Kidney (tissue), 14 donors: Measurements from ENCODE around the gene OR5A2. TPM values are rescaled to one million over a fixed set of nuclear protein-coding genes. Genes with fewer than 3 reads are reported as not detected.

Experiments
- DNase-seq, 5 donors: peaks; one replicate each; pipeline ENCODE4 v3.0.0-alpha.2; 2013 to 2020
- FAIRE-seq: peaks from 2 replicates; lab custom pipeline; 2012; peaks lifted over from hg19 to GRCh38; lab: Jason Lieb, UNC
- H3K27ac ChIP-seq, 2 donors: one replicate each; pipeline ENCODE4 v1.7.0; 2013; ENCODE audit warnings: low read depth in 2 of 2, low read length in 2 of 2, inconsistent platforms in 1 of 2
- H3K27me3 ChIP-seq: one replicate; pipeline ENCODE4 v1.7.1; 2013; ENCODE audit warnings: low read length, inconsistent platforms; ENCODE audit not compliant: control insufficient read depth, insufficient read depth
- H3K36me3 ChIP-seq, 3 donors: one replicate each; pipeline versions ENCODE4 v1.7.0 to v1.7.1; 2013; ENCODE audit warnings: low read length in 3 of 3, control low read depth in 1 of 3, inconsistent platforms in 1 of 3; ENCODE audit not compliant: insufficient read depth in 3 of 3, control insufficient read depth in 2 of 3
- H3K4me1 ChIP-seq, 3 donors: one replicate each; pipeline versions ENCODE4 v1.7.0 to v1.7.1; 2013; ENCODE audit warnings: low read length in 3 of 3, inconsistent platforms in 1 of 3, low read depth in 1 of 3; ENCODE audit not compliant: control insufficient read depth in 2 of 3, insufficient read depth in 2 of 3
- H3K4me3 ChIP-seq, 3 donors: one replicate each; pipeline versions ENCODE4 v1.7.0 to v1.8.1; 2013; ENCODE audit warnings: low read length in 3 of 3, control low read depth in 1 of 3, inconsistent platforms in 1 of 3
- H3K9ac ChIP-seq, 3 donors: one replicate each; pipeline versions ENCODE4 v1.7.0 to v1.7.1; 2013; ENCODE audit warnings: low read length in 3 of 3, control low read depth in 1 of 3, inconsistent platforms in 1 of 3
- H3K9me3 ChIP-seq, 3 donors: one replicate each; pipeline versions ENCODE4 v1.7.0 to v1.7.1; 2013; ENCODE audit warnings: low read length in 3 of 3, control low read depth in 1 of 3, inconsistent platforms in 1 of 3; ENCODE audit not compliant: control insufficient read depth in 2 of 3, insufficient read depth in 1 of 3
- intact Hi-C: fragments of 100-400 bp; cut with DNase I; formaldehyde crosslinking; loops from one replicate; pipeline ENCODE4 v1.11.1; 2022
- polyA plus RNA-seq: library from polyadenylated mRNA; stranded (reverse); fragments of 350-450 nt; fragmentation: Illumina TruSeq; extraction: RNeasy Lipid Tissue Mini Kit (QIAGEN cat#74804); gene quantifications from one replicate; pipeline ENCODE4 v1.2.3, GENCODE V29; 2014; ENCODE audit warnings: low read depth, low replicate concordance; ENCODE audit not compliant: insufficient read depth
- total RNA-seq: library from RNA; stranded (reverse); fragmentation: NEBNext Ultra II Directional; extraction: Animal tissue kit (Norgen Biotek cat#: 25700); gene quantifications from one replicate; pipeline ENCODE4 v1.2.1, GENCODE V29; 2021
- TF ChIP-seq, protein P1 (sequence below): IDR thresholded peaks from 3 replicates; pipeline ENCODE4 v1.5.1; 2012; ENCODE audit warnings: mild to moderate bottlenecking, moderate library complexity, borderline replicate concordance; ENCODE audit not compliant: insufficient read depth; ENCODE audit errors: extremely low read depth
- donor health status: control.
- donor health status: control.
- donor health status: control.
- donor health status: control.
- donor health status: control.
- donor health status: DM: yes; HTN: yes; CAD: no.
- donor health status: Normal renal cell carcinoma (clear cell type).

Gene OR5A2
- total and polyA plus RNA-seq, 2 donors from 2014 or later = not detected

DNA sequence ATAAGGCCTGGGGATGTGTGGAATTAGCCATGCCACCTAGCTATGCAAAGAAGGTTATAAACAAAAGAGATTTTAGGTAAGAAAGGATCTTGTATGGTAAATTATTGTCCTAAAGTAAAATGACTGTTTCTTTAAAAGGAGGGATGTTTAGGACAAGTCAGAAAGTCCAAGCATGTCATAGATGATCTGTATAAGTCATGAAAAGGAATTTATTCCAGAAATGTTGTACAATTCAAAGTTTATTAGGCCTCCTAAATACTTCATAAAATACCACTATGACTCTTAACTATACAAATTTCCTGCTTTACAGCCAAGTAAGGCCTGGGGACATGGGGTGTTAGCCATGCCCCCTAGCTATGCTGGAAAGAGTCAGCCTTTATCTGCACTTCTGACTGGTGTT lies 22.7 kb downstream of the OR5A2 start:
- TF ChIP-seq, protein P1, sequence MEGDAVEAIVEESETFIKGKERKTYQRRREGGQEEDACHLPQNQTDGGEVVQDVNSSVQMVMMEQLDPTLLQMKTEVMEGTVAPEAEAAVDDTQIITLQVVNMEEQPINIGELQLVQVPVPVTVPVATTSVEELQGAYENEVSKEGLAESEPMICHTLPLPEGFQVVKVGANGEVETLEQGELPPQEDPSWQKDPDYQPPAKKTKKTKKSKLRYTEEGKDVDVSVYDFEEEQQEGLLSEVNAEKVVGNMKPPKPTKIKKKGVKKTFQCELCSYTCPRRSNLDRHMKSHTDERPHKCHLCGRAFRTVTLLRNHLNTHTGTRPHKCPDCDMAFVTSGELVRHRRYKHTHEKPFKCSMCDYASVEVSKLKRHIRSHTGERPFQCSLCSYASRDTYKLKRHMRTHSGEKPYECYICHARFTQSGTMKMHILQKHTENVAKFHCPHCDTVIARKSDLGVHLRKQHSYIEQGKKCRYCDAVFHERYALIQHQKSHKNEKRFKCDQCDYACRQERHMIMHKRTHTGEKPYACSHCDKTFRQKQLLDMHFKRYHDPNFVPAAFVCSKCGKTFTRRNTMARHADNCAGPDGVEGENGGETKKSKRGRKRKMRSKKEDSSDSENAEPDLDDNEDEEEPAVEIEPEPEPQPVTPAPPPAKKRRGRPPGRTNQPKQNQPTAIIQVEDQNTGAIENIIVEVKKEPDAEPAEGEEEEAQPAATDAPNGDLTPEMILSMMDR = no peak
- Histone ChIP-seq H3K9me3 (peaks cover 0 to 2% (median 0%) of the 10 kb centered on the region in 3 donors), H3K4me3 (no peak overlapping the region), H3K27ac (no peak overlapping the region), H3K4me1 (no peaks in the 10 kb centered on the region), H3K27me3 (no peaks in the 10 kb centered on the region), H3K9ac (no peak overlapping the region), H3K36me3 (no peaks in the 10 kb centered on the region)
- DNase-seq (no peak), FAIRE-seq (no peak)
- intact Hi-C loops = no loop called here

DNA sequence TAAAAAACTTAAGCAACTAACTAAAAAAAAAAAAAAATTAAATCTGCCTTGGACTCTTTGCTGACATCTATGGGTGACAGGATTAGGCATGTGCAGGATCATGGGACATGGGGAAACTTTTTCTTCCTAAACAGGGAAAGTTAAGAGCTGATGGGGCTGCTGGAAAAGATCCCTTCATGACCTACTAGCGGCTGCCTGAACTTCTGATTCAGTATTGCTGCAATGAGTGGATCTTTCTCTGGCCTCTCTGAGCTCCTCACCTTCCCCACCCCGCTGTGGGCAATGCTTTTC lies 25.0 kb downstream of the OR5A2 start:
- H3K27ac ChIP-seq = no peak overlapping the region
- H3K9me3 ChIP-seq = peaks cover 0 to 2% (median 0%) of the 10 kb centered on the region in 3 donors
- H3K4me1 ChIP-seq = no peaks in the 10 kb centered on the region
- no peak overlapping the region for H3K4me3 ChIP-seq
- no peak overlapping the region for H3K9ac ChIP-seq
- H3K36me3 ChIP-seq = no peaks in the 10 kb centered on the region
- FAIRE-seq (no peak), DNase-seq (no peak)
- TF ChIP-seq, protein P1 = no peak
- intact Hi-C loops = no loop called here
- H3K27me3 ChIP-seq = no peaks in the 10 kb centered on the region

DNA sequence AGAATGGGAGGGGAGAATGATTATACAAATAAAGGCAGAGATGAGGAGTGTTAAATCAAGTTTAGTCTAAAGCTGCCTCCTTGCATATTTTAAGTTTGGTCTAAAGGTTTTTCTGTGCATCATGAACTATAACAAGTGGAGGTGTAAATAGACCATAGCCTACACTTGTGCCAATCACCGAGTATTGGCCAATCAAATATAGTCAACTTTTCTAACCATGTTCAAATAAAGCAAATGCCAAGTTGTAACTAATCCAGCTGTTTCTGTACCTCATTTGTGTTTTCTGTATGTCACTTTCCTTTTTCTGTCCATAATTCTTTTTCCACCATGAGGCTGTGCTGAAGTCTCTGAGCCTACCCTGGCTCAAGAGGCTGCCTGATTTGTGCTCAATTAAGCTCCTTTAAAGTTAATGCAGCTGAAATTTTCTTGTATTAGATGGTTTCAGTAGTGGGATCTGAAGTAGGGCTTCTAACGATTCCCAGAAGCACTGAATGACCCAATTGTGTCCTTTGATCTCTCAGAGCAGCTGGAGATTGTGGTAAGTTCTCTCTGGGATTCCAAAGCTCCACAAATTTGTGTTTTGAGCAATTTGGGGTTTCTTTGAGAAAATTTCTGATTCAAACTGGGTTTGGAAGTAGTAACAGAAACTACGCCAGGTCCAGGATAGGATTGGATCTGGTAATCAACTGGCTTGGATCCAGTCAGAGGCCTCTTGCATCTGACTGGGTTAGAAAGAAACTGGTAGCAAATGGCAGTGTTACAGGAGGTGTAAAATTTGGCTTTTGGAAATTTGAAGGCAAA lies 25.6 kb downstream of the OR5A2 start:
- intact Hi-C loops = no loop called here
- TF ChIP-seq, protein P1 = no peak
- H3K9ac ChIP-seq = no peak overlapping the region
- H3K27me3 ChIP-seq = no peaks in the 10 kb centered on the region
- no peak for DNase-seq
- no peaks in the 10 kb centered on the region for H3K36me3 ChIP-seq
- H3K4me3 ChIP-seq = no peak overlapping the region
- FAIRE-seq = no peak
- no peak overlapping the region for H3K27ac ChIP-seq
- H3K4me1 ChIP-seq = no peaks in the 10 kb centered on the region
- peaks cover 0 to 2% (median 0%) of the 10 kb centered on the region in 3 donors for H3K9me3 ChIP-seq
